ENCODE results near the gene TNS3.

GRCh38 chr7:47461161-47461560 is 120.8 kb downstream of the TNS3 start:
- TF ChIP-seq, protein P1, sequence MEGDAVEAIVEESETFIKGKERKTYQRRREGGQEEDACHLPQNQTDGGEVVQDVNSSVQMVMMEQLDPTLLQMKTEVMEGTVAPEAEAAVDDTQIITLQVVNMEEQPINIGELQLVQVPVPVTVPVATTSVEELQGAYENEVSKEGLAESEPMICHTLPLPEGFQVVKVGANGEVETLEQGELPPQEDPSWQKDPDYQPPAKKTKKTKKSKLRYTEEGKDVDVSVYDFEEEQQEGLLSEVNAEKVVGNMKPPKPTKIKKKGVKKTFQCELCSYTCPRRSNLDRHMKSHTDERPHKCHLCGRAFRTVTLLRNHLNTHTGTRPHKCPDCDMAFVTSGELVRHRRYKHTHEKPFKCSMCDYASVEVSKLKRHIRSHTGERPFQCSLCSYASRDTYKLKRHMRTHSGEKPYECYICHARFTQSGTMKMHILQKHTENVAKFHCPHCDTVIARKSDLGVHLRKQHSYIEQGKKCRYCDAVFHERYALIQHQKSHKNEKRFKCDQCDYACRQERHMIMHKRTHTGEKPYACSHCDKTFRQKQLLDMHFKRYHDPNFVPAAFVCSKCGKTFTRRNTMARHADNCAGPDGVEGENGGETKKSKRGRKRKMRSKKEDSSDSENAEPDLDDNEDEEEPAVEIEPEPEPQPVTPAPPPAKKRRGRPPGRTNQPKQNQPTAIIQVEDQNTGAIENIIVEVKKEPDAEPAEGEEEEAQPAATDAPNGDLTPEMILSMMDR (IDR thresholded peaks at IDR 0.05 in 8 of 11, conservative IDR thresholded peaks at IDR 0.05 in 3 of 11): no peak
- no peak for TF ChIP-seq POLR2A (IDR thresholded peaks at IDR 0.05)
- peak in 2 of 3 donors; percentile 20 to 40 for TF ChIP-seq POLR2AphosphoS5 (IDR thresholded peaks at IDR 0.05)

All from spleen (tissue), 7 donors.